RWPE2 (cell line): ENCODE measurements around the gene MAPK8.

ENCODE experiments used
- ATAC-seq: fragments of 200-7000 bp; cut with Tn5 transposase; 3 replicates; pipeline ENCODE4 v1.9.1; 2021; ENCODE audit warnings: low read depth
- DNase-seq: peaks from one replicate; pipeline ENCODE4 v3.0.0-alpha.2; 2020; ENCODE audit warnings: low spot score
- H3K27ac ChIP-seq: fragments of 450-650 bp; 2 replicates; pipeline ENCODE4 v1.5.1; 2017; ENCODE audit warnings: mild to moderate bottlenecking; ENCODE audit not compliant: poor library complexity, severe bottlenecking
- H3K27me3 ChIP-seq: fragments of 250-450 bp; sonication (Bioruptor Pico); 2 replicates; pipeline ENCODE4 v1.5.1; 2021; ENCODE audit warnings: mild to moderate bottlenecking, moderate library complexity; ENCODE audit not compliant: insufficient read depth, poor library complexity, severe bottlenecking
- H3K36me3 ChIP-seq: fragments of 250-450 bp; sonication (Bioruptor Pico); 2 replicates; pipeline ENCODE4 v1.5.1; 2020; ENCODE audit warnings: low read depth, mild to moderate bottlenecking, moderate library complexity
- H3K4me1 ChIP-seq: fragments of 250-450 bp; sonication (Bioruptor Pico); 2 replicates; pipeline ENCODE4 v1.5.1; 2021; ENCODE audit warnings: mild to moderate bottlenecking, moderate library complexity; ENCODE audit not compliant: insufficient read depth, poor library complexity, severe bottlenecking
- H3K4me3 ChIP-seq: fragments of 250-450 bp; sonication (Bioruptor Pico); 2 replicates; pipeline ENCODE4 v1.5.1; 2021; ENCODE audit warnings: mild to moderate bottlenecking, moderate library complexity; ENCODE audit not compliant: severe bottlenecking
- H3K9me3 ChIP-seq: fragments of 250-450 bp; sonication (Bioruptor Pico); 2 replicates; pipeline ENCODE4 v1.5.1; 2021; ENCODE audit warnings: mild to moderate bottlenecking, moderate library complexity; ENCODE audit not compliant: severe bottlenecking
- CTCF ChIP-seq: fragments of 450-650 bp; IDR thresholded peaks from one replicate; pipeline ENCODE4 v1.5.1; 2017; ENCODE audit warnings: mild to moderate bottlenecking, moderate library complexity; ENCODE audit not compliant: poor library complexity, severe bottlenecking

Gene MAPK8

GRCh38 chr10:48480397-48481374, 174.2 kb downstream of the MAPK8 start:
- Histone ChIP-seq H3K9me3 (peaks cover 2% of the 10 kb centered on the region), H3K27me3 (peaks cover 5% of the 10 kb centered on the region), H3K4me3 (no peak overlapping the region), H3K27ac (no peak overlapping the region), H3K4me1 (no peaks in the 10 kb centered on the region), H3K36me3 (no peaks in the 10 kb centered on the region)
- no peak for DNase-seq
- no peak for TF ChIP-seq CTCF
- no peak for ATAC-seq

GRCh38 chr10:48481385-48481784, 174.9 kb downstream of the MAPK8 start:
- H3K36me3 ChIP-seq = no peaks in the 10 kb centered on the region
- no peaks in the 10 kb centered on the region for H3K4me1 ChIP-seq
- no peak for TF ChIP-seq CTCF
- H3K27me3 ChIP-seq = peaks cover 5% of the 10 kb centered on the region
- no peak for ATAC-seq
- no peak overlapping the region for H3K4me3 ChIP-seq
- peaks cover 2% of the 10 kb centered on the region for H3K9me3 ChIP-seq
- H3K27ac ChIP-seq = no peak overlapping the region
- no peak for DNase-seq

GRCh38 chr10:48482207-48482606, 175.7 kb downstream of the MAPK8 start:
- Histone ChIP-seq H3K4me3 (no peak overlapping the region), H3K27me3 (peaks cover 5% of the 10 kb centered on the region), H3K36me3 (no peaks in the 10 kb centered on the region), H3K9me3 (peaks cover 2% of the 10 kb centered on the region), H3K27ac (no peak overlapping the region), H3K4me1 (no peaks in the 10 kb centered on the region)
- ATAC-seq = no peak
- no peak for DNase-seq
- no peak for TF ChIP-seq CTCF

- ATAC-seq = no peak
- no peak overlapping the region for H3K4me3 ChIP-seq
- H3K4me1 ChIP-seq = no peaks in the 10 kb centered on the region
- DNase-seq = no peak
- TF ChIP-seq CTCF = no peak
- peaks cover 2% of the 10 kb centered on the region for H3K9me3 ChIP-seq
- H3K36me3 ChIP-seq = no peaks in the 10 kb centered on the region
- no peak overlapping the region for H3K27ac ChIP-seq
- H3K27me3 ChIP-seq = peaks cover 5% of the 10 kb centered on the region
These were observed 178.4 kb downstream of the MAPK8 start for GRCh38 chr10:48484911-48485310.

GRCh38 chr10:48485711-48486110, 179.2 kb downstream of the MAPK8 start:
- ATAC-seq = no peak
- peaks cover 2% of the 10 kb centered on the region for H3K9me3 ChIP-seq

More at GRCh38 chr10:48485711-48486110, 179.2 kb downstream of the MAPK8 start:
- H3K27me3 ChIP-seq = peaks cover 5% of the 10 kb centered on the region
- H3K4me1 ChIP-seq = no peaks in the 10 kb centered on the region
- no peak overlapping the region for H3K27ac ChIP-seq
- no peaks in the 10 kb centered on the region for H3K36me3 ChIP-seq
- TF ChIP-seq CTCF = no peak
- H3K4me3 ChIP-seq = no peak overlapping the region
- DNase-seq = no peak
